GM12873 (cell line): ENCODE results near the gene VEZF1.

Experiments used
- CTCF ChIP-seq: IDR thresholded peaks from 2 replicates; pipeline ENCODE4 v1.5.1; 2012; ENCODE audit warnings: low read depth, mild to moderate bottlenecking, moderate library complexity, low read length, control low read depth; ENCODE audit not compliant: insufficient read depth; ENCODE audit errors: missing control alignments

The VEZF1 gene

GRCh38 chr17:57987581-57988300, at the start of gene VEZF1:
TSS of gene VEZF1 (minus strand) at chr17:57988254. CDS start at chr17:57988111, 143 bp downstream.
- no peak for TF ChIP-seq CTCF

GRCh38 chr17:58032691-58033415, 44.8 kb upstream of the VEZF1 start:
- TF ChIP-seq CTCF: no peak

- TF ChIP-seq CTCF: no peak
Observed at GRCh38 chr17:58028578-58028977, 40.5 kb upstream of the VEZF1 start.

- no peak for TF ChIP-seq CTCF
Observed at GRCh38 chr17:58020401-58020800, 32.3 kb upstream of the VEZF1 start.

GRCh38 chr17:58019521-58019920, 31.5 kb upstream of the VEZF1 start:
- no peak for TF ChIP-seq CTCF

- no peak for TF ChIP-seq CTCF
Observed at GRCh38 chr17:58019039-58019438, 31.0 kb upstream of the VEZF1 start.

GRCh38 chr17:58010067-58010799, 22.2 kb upstream of the VEZF1 start:
- TF ChIP-seq CTCF: no peak
